IPS-11a (cell line): Measurements from ENCODE around the gene KRTAP12-1.
"Not testable (repeated sequence)": the region's sequence is repeated elsewhere in the genome, so short reads cannot be mapped to it uniquely, and the experiment has no call there.

Experiments used
- H3K4me3 ChIP-seq: one replicate; pipeline ENCODE4 v1.5.1; 2013; ENCODE audit warnings: low read depth, low read length, control low read depth

Gene KRTAP12-1

GRCh38 chr21:44671911-44672310 is 10.1 kb downstream of the KRTAP12-1 start:
- H3K4me3 ChIP-seq = no peak overlapping the region

GRCh38 chr21:44670642-44671432 is 11.1 kb downstream of the KRTAP12-1 start:
- H3K4me3 ChIP-seq = no peak overlapping the region

GRCh38 chr21:44667612-44668011 is 14.4 kb downstream of the KRTAP12-1 start:
- no peak overlapping the region for H3K4me3 ChIP-seq

- no peak within 1 kb of the TSS for H3K4me3 ChIP-seq
Observed at GRCh38 chr21:44666401-44667320, 15.3 kb downstream of the KRTAP12-1 start, which contains the start of gene KRTAP12-2. Gene KRTAP12-2, minus strand, starts transcription at chr21:44666927. Its CDS starts 41 bp downstream, at chr21:44666886.

GRCh38 chr21:44664691-44665090 is 17.3 kb downstream of the KRTAP12-1 start:
- H3K4me3 ChIP-seq = no peak overlapping the region

- H3K4me3 ChIP-seq = not testable (repeated sequence)
Observed at GRCh38 chr21:44661567-44661966, 20.4 kb downstream of the KRTAP12-1 start.

- H3K4me3 ChIP-seq = no peak overlapping the region
Observed at GRCh38 chr21:44658913-44659595, 22.9 kb downstream of the KRTAP12-1 start.

GRCh38 chr21:44658541-44658910 is 23.4 kb downstream of the KRTAP12-1 start:
- H3K4me3 ChIP-seq = no peak overlapping the region

GRCh38 chr21:44657635-44658540 is 24.1 kb downstream of the KRTAP12-1 start, which contains the start of gene KRTAP12-3:
Gene KRTAP12-3, plus strand, starts transcription at chr21:44657932. Its CDS starts 48 bp downstream, at chr21:44657980.
- no peak within 1 kb of the TSS for H3K4me3 ChIP-seq

GRCh38 chr21:44656868-44657267 is 25.1 kb downstream of the KRTAP12-1 start:
- no peak overlapping the region for H3K4me3 ChIP-seq

GRCh38 chr21:44654576-44655175 is 27.3 kb downstream of the KRTAP12-1 start, which contains the start of gene KRTAP12-4:
Gene KRTAP12-4, minus strand, starts transcription at chr21:44654659. Its CDS starts 45 bp downstream, at chr21:44654614.
- no peak within 1 kb of the TSS for H3K4me3 ChIP-seq

GRCh38 chr21:44653656-44654575 is 28.0 kb downstream of the KRTAP12-1 start:
- no peak overlapping the region for H3K4me3 ChIP-seq

GRCh38 chr21:44653123-44653522 is 28.8 kb downstream of the KRTAP12-1 start:
- no peak overlapping the region for H3K4me3 ChIP-seq

GRCh38 chr21:44650973-44651675 is 30.8 kb downstream of the KRTAP12-1 start:
- H3K4me3 ChIP-seq = no peak overlapping the region

- no peak overlapping the region for H3K4me3 ChIP-seq
Observed at GRCh38 chr21:44650265-44650972, 31.5 kb downstream of the KRTAP12-1 start.

- H3K4me3 ChIP-seq = no peak overlapping the region
Observed at GRCh38 chr21:44649521-44650100, 32.4 kb downstream of the KRTAP12-1 start.
